ENCODE data around the gene PDCD1LG2.

GRCh38 chr9:5569409-5569808 lies 59.1 kb downstream of the PDCD1LG2 start:
- TF ChIP-seq CTCF (IDR thresholded peaks at IDR 0.05), result no peak
- TF ChIP-seq POLR2A (IDR thresholded peaks at IDR 0.05), result no peak
